ENCODE measurements around the gene RNF8.

GRCh38 chr6:37347177-37347576 is 6.6 kb upstream of the RNF8 start:
- TF ChIP-seq CTCF (IDR thresholded peaks at IDR 0.05) (no peak), POLR2A (IDR thresholded peaks at IDR 0.05) (no peak)

Data from testis (tissue), 2 donors.